ENCODE measurements around the gene SUPV3L1. TPM values are rescaled to one million over a fixed set of nuclear protein-coding genes. Genes with fewer than 3 reads are reported as not detected.
"Not testable (repeated sequence)": the region's sequence is repeated elsewhere in the genome, so short reads cannot be mapped to it uniquely, and the experiment has no call there.

SUPV3L1 gene
- polyA plus RNA-seq, 1 donor from 2014 or later = 33.3 TPM

- H3K27ac ChIP-seq (ENCODE audit: low read length) = no peak overlapping the region
- H2AFZ ChIP-seq (ENCODE audit: low read depth, low read length) = no peak overlapping the region
- no peak for TF ChIP-seq CTCF (IDR thresholded peaks at IDR 0.05; ENCODE audit: poor library complexity, severe bottlenecking)
- no peaks in the 10 kb centered on the region for H3K79me2 ChIP-seq (replicated peaks; ENCODE audit: insufficient read depth, low read length)
- no peaks in the 10 kb centered on the region for H3K36me3 ChIP-seq (ENCODE audit: insufficient read depth, low read length)
- H3K9me2 ChIP-seq (ENCODE audit: insufficient read depth, low read length) = no peaks in the 10 kb centered on the region
- no peaks in the 10 kb centered on the region for H3K9me3 ChIP-seq (ENCODE audit: low read length)
- H3K4me3 ChIP-seq (ENCODE audit: low read length) = no peak overlapping the region
- no peak overlapping the region for H3K9ac ChIP-seq (ENCODE audit: low read length)
- H3F3A ChIP-seq (ENCODE audit: insufficient read depth, low read length, poor library complexity, severe bottlenecking) = no peaks in the 10 kb centered on the region
- no peaks in the 10 kb centered on the region for H4K20me1 ChIP-seq (ENCODE audit: insufficient read depth)
- no peaks in the 10 kb centered on the region for H3K27me3 ChIP-seq (ENCODE audit: insufficient read depth, low read depth, low read length)
- no peak overlapping the region for H3K4me2 ChIP-seq (ENCODE audit: low read length)
These were observed 7.6 kb upstream of the SUPV3L1 start for GRCh38 chr10:69172241-69172982.

DNA sequence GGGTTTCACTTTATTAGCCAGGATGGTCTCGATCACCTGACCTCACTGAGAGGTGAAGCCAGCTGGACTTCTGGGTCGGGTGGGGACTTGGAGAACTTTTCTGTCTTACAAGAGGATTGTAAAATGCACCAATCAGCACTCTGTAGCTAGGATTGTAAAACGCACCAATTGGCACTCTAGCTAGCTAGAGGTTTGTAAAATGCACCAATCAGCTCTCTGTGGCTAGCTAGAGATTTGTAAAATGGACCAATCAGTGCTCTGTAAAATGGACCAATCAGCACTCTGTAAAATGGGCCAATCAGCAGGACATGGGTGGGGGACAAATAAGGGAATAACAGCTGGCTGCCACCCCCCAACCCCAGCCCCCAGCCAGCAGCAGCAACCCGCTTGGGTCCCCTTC, 4.7 kb upstream of the SUPV3L1 start:
- not testable (repeated sequence) for H3K27ac ChIP-seq (ENCODE audit: low read length); H3K36me3 ChIP-seq (ENCODE audit: insufficient read depth, low read length); H3K9me2 ChIP-seq (ENCODE audit: insufficient read depth, low read length); H4K20me1 ChIP-seq (ENCODE audit: insufficient read depth); H2AFZ ChIP-seq (ENCODE audit: low read depth, low read length); H3K9ac ChIP-seq (ENCODE audit: low read length); H3K4me2 ChIP-seq (ENCODE audit: low read length); H3K27me3 ChIP-seq (ENCODE audit: insufficient read depth, low read depth, low read length); H3F3A ChIP-seq (ENCODE audit: insufficient read depth, low read length, poor library complexity, severe bottlenecking); H3K79me2 ChIP-seq (replicated peaks; ENCODE audit: insufficient read depth, low read length); H3K9me3 ChIP-seq (ENCODE audit: low read length); H3K4me3 ChIP-seq (ENCODE audit: low read length)

DNA sequence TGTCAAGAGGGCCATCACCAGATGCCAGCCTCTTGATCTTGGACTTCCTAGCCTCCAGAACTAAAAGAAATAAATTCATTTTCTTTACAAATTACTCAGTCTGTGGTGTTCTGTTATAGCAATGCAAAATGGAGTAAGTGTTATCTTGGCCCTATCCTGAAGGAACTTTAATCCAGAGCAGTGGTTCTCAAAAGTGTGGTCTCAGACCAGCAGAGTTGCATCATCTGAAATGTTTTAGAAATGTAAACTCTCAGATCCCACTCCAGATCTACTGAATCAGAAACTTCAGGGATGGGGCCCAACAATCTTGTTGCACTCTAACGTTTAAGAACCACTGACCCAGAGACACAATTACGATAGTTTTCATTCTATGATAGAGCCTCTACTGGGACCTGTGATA, 3.2 kb upstream of the SUPV3L1 start:
- Histone ChIP-seq H2AFZ (ENCODE audit: low read depth, low read length) (no peak overlapping the region), H3K9me2 (ENCODE audit: insufficient read depth, low read length) (no peaks in the 10 kb centered on the region), H3K27me3 (ENCODE audit: insufficient read depth, low read depth, low read length) (no peaks in the 10 kb centered on the region), H3K36me3 (ENCODE audit: insufficient read depth, low read length) (no peaks in the 10 kb centered on the region), H3K27ac (ENCODE audit: low read length) (no peak overlapping the region), H3K9ac (ENCODE audit: low read length) (no peak overlapping the region), H3K9me3 (ENCODE audit: low read length) (no peaks in the 10 kb centered on the region), H3K4me3 (ENCODE audit: low read length) (no peak overlapping the region), H4K20me1 (ENCODE audit: insufficient read depth) (no peaks in the 10 kb centered on the region), H3F3A (ENCODE audit: insufficient read depth, low read length, poor library complexity, severe bottlenecking) (no peaks in the 10 kb centered on the region), H3K4me2 (ENCODE audit: low read length) (no peak overlapping the region), H3K79me2 (replicated peaks; ENCODE audit: insufficient read depth, low read length) (peaks cover 18% of the 10 kb centered on the region)
- TF ChIP-seq TAF1 (IDR thresholded peaks at IDR 0.05; ENCODE audit: low read depth) = no peak
- no peak for TF ChIP-seq EZH2 (IDR thresholded peaks at IDR 0.05; ENCODE audit: borderline replicate concordance, insufficient read depth, low read length, poor library complexity, severe bottlenecking)
- no peak for TF ChIP-seq REST (IDR thresholded peaks at IDR 0.05; ENCODE audit: borderline replicate concordance)
- no peak for TF ChIP-seq RAD21 (conservative IDR thresholded peaks at IDR 0.05)
